Suppressor macrophage treated with lipopolysaccharide for 1 hour (primary cell): ENCODE results near the gene IGF2BP2.
"Not testable (repeated sequence)": the region's sequence is repeated elsewhere in the genome, so short reads cannot be mapped to it uniquely, and the experiment has no call there.

ENCODE experiments used
- DNase-seq, 3 donors: peaks; one replicate each; pipeline ENCODE4 v3.0.0-alpha.2; 2020 to 2022

Gene IGF2BP2

GRCh38 chr3:185831990-185832389 is 7.1 kb upstream of the IGF2BP2 start:
- no peak for DNase-seq

- DNase-seq, result no peak
Measured at GRCh38 chr3:185831195-185831594, 6.4 kb upstream of the IGF2BP2 start.

GRCh38 chr3:185830018-185830797 is 5.4 kb upstream of the IGF2BP2 start:
- no peak for DNase-seq

- DNase-seq, result no peak
Measured at GRCh38 chr3:185828755-185829154, 3.9 kb upstream of the IGF2BP2 start.

GRCh38 chr3:185827595-185828344 is 2.9 kb upstream of the IGF2BP2 start:
- no peak for DNase-seq

GRCh38 chr3:185825639-185826481 is 1.0 kb upstream of the IGF2BP2 start:
- DNase-seq, result peak; percentile 44 to 72 (median 48)

- peak in 1 of 3 donors; percentile 52 for DNase-seq
Measured at GRCh38 chr3:185824051-185825005, 514 bp downstream of the IGF2BP2 start.

- peak; percentile 44 to 76 (median 54) for DNase-seq
Measured at GRCh38 chr3:185823078-185824044, 1.5 kb downstream of the IGF2BP2 start.

- DNase-seq, result peak in 2 of 3 donors; percentile 67 to 68
Measured at GRCh38 chr3:185822221-185823000, 2.4 kb downstream of the IGF2BP2 start.

- no peak for DNase-seq
Measured at GRCh38 chr3:185820973-185821758, 3.7 kb downstream of the IGF2BP2 start.

- no peak for DNase-seq
Measured at GRCh38 chr3:185818267-185818875, 6.5 kb downstream of the IGF2BP2 start.

GRCh38 chr3:185815391-185816282 is 9.2 kb downstream of the IGF2BP2 start:
- peak; percentile 33 to 58 (median 45) for DNase-seq

- no peak for DNase-seq
Measured at GRCh38 chr3:185813691-185814215, 11.1 kb downstream of the IGF2BP2 start.

GRCh38 chr3:185813205-185813604 is 11.6 kb downstream of the IGF2BP2 start:
- peak in 2 of 3 donors; percentile 40 to 47 for DNase-seq

- peak; percentile 73 to 90 (median 78) for DNase-seq
Measured at GRCh38 chr3:185807445-185808068, 17.3 kb downstream of the IGF2BP2 start.

GRCh38 chr3:185798831-185799110 is 26.1 kb downstream of the IGF2BP2 start:
- DNase-seq, result not testable (repeated sequence)
